Ishikawa (cell line): ENCODE results near the gene DBX1.

Experiments
- CEBPB ChIP-seq: IDR thresholded peaks from 2 replicates; pipeline ENCODE4 v1.6.1; 2012
- CREB1 ChIP-seq: IDR thresholded peaks from 2 replicates; pipeline ENCODE4 v1.6.1; 2012; ENCODE audit warnings: low read depth
- EGR1 ChIP-seq: IDR thresholded peaks from 2 replicates; pipeline ENCODE4 v1.6.1; 2012
- EP300 ChIP-seq: IDR thresholded peaks from 2 replicates; pipeline ENCODE4 v1.6.1; 2012; ENCODE audit warnings: borderline replicate concordance
- FOXM1 ChIP-seq: IDR thresholded peaks from 2 replicates; pipeline ENCODE4 v1.6.1; 2012; ENCODE audit warnings: low read depth, borderline replicate concordance
- NFIC ChIP-seq: IDR thresholded peaks from 2 replicates; pipeline ENCODE4 v1.6.1; 2012
- RAD21 ChIP-seq: IDR thresholded peaks from 2 replicates; pipeline ENCODE4 v1.6.1; 2012; ENCODE audit warnings: low read depth
- TAF1 ChIP-seq: IDR thresholded peaks from 2 replicates; pipeline ENCODE4 v1.6.1; 2012; ENCODE audit warnings: low read depth, mild to moderate bottlenecking
- TCF12 ChIP-seq: IDR thresholded peaks from 2 replicates; pipeline ENCODE4 v1.6.1; 2012; ENCODE audit warnings: low read depth
- TEAD4 ChIP-seq: IDR thresholded peaks from 2 replicates; pipeline ENCODE4 v1.6.1; 2012
- YY1 ChIP-seq: IDR thresholded peaks from 2 replicates; pipeline ENCODE4 v1.6.1; 2012; ENCODE audit warnings: low read depth
- ZBTB7A ChIP-seq: IDR thresholded peaks from 2 replicates; pipeline ENCODE4 v1.6.1; 2012; ENCODE audit warnings: low read depth
- TF ChIP-seq, protein P1 (sequence below): IDR thresholded peaks from 2 replicates; pipeline ENCODE4 v1.6.1; 2012; ENCODE audit warnings: low read depth, mild to moderate bottlenecking
- TF ChIP-seq, protein P2 (sequence below): IDR thresholded peaks from 2 replicates; pipeline ENCODE4 v1.6.1; 2012
- TF ChIP-seq, protein P3 (sequence below): IDR thresholded peaks from 2 replicates; pipeline ENCODE4 v1.6.1; 2012

The DBX1 gene

DNA sequence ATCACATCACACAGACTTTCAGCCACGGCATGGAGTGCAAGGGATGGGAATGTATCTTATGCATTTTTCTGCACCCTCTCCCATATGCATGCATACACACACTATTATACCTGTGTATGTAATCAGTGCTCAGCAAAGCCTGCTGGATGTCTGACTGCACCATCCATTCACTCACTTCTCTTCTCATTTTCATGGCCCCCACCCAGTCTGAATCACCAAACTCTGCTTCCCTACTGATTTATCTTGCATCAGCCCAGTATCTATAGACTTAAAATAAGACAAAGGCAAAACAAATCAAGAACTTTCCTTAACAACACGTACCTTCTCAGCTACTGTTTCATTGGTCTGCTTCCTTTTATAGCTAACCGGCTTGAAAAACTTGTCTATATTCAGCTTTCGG lies 21.6 kb downstream of the DBX1 start:
- no peak for TF ChIP-seq EP300
- TF ChIP-seq RAD21 = no peak
- TF ChIP-seq TCF12 = no peak
- TF ChIP-seq NFIC = no peak
- no peak for TF ChIP-seq YY1
- TF ChIP-seq CREB1 = no peak
- TF ChIP-seq, protein P1, sequence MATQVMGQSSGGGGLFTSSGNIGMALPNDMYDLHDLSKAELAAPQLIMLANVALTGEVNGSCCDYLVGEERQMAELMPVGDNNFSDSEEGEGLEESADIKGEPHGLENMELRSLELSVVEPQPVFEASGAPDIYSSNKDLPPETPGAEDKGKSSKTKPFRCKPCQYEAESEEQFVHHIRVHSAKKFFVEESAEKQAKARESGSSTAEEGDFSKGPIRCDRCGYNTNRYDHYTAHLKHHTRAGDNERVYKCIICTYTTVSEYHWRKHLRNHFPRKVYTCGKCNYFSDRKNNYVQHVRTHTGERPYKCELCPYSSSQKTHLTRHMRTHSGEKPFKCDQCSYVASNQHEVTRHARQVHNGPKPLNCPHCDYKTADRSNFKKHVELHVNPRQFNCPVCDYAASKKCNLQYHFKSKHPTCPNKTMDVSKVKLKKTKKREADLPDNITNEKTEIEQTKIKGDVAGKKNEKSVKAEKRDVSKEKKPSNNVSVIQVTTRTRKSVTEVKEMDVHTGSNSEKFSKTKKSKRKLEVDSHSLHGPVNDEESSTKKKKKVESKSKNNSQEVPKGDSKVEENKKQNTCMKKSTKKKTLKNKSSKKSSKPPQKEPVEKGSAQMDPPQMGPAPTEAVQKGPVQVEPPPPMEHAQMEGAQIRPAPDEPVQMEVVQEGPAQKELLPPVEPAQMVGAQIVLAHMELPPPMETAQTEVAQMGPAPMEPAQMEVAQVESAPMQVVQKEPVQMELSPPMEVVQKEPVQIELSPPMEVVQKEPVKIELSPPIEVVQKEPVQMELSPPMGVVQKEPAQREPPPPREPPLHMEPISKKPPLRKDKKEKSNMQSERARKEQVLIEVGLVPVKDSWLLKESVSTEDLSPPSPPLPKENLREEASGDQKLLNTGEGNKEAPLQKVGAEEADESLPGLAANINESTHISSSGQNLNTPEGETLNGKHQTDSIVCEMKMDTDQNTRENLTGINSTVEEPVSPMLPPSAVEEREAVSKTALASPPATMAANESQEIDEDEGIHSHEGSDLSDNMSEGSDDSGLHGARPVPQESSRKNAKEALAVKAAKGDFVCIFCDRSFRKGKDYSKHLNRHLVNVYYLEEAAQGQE = no peak
- TF ChIP-seq, protein P2, sequence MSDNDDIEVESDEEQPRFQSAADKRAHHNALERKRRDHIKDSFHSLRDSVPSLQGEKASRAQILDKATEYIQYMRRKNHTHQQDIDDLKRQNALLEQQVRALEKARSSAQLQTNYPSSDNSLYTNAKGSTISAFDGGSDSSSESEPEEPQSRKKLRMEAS = no peak
- no peak for TF ChIP-seq TEAD4
- no peak for TF ChIP-seq TAF1
- no peak for TF ChIP-seq FOXM1
- TF ChIP-seq ZBTB7A = no peak
- TF ChIP-seq CEBPB = no peak

DNA sequence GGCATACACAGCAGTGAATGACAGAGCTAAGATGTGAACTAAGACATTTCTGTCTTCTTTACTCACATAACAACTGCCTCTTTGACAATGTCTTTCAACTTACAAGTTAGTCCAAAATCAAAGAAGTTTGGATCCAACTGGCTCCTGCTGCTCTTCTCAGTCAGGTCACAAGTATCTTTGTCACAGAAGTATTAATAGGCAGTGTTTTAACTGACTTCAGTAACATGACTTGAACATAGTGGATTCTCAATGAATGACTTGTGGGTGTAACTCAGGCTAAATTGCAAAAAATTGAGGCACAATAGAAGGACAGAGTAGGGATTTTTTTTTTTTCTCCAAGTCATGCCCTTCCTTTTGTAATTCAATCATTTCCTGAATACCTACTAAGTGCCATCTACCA lies 22.6 kb downstream of the DBX1 start:
- TF ChIP-seq YY1 (no peak), EP300 (no peak), TEAD4 (no peak), EGR1 (no peak), CREB1 (no peak), RAD21 (no peak), CEBPB (no peak), TCF12 (no peak), ZBTB7A (no peak), NFIC (no peak), TAF1 (no peak), FOXM1 (no peak)
- TF ChIP-seq, protein P2 = no peak
- TF ChIP-seq, protein P1 = no peak
- TF ChIP-seq, protein P3, sequence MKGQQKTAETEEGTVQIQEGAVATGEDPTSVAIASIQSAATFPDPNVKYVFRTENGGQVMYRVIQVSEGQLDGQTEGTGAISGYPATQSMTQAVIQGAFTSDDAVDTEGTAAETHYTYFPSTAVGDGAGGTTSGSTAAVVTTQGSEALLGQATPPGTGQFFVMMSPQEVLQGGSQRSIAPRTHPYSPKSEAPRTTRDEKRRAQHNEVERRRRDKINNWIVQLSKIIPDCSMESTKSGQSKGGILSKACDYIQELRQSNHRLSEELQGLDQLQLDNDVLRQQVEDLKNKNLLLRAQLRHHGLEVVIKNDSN = no peak

DNA sequence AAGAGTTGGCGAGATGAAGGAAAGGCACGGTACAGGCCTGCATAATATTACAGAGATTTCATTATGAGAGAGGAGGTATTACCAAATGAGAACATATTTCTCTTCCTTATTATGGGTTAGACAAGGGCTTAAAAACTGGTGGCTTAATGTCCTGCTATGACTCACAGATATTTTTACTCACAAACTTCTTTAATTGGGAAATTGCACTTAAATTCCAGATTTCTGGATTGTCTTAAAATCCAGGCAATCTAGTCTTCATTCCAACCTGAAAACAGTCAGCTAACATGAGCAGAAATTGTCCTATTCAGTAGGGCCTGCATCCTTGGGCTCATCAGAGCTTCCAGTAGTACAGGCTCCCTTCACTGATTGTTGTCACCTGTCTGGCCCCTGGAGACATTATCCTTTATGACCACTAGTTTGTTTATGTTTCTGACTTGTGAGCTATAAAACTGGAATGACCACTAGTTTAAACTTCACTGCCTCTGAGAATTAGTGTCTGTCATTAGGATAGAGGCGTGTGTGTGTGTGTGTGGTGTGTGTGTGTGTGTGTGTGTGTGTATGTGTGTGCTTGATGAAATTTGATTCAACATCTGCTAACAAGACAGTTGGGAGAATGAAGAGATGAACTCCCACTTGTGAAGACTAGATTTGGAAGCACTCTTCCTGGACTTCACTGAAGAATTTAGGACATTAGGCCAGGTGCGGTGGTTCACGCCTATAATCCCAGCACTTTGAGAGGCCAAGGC lies 25.1 kb downstream of the DBX1 start:
- TF ChIP-seq EP300 = no peak
- TF ChIP-seq TEAD4 = no peak
- no peak for TF ChIP-seq TCF12
- no peak for TF ChIP-seq CEBPB
- TF ChIP-seq EGR1 = no peak

DNA sequence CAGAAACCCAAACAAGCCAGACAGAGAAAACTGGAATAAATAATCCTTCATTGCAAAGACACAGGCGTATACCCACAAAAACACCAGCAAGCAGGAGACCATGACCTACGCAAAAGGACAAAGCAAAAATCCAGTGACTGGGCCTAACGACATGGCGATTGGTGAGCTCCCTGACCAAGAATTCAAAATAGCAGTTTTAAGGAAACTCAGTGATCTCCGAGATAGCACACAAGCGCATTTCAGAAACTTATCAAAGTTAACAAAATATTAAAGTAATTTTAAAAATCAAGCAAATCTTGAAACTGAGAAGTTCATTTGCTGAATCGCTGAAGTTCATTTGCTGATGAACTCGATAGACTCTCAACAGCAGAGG lies 27.6 kb downstream of the DBX1 start:
- TF ChIP-seq EGR1 = no peak
- TF ChIP-seq EP300 = no peak
- no peak for TF ChIP-seq CREB1
- TF ChIP-seq NFIC = no peak
- no peak for TF ChIP-seq TAF1
- TF ChIP-seq RAD21 = no peak
- TF ChIP-seq CEBPB = no peak
- no peak for TF ChIP-seq YY1

DNA sequence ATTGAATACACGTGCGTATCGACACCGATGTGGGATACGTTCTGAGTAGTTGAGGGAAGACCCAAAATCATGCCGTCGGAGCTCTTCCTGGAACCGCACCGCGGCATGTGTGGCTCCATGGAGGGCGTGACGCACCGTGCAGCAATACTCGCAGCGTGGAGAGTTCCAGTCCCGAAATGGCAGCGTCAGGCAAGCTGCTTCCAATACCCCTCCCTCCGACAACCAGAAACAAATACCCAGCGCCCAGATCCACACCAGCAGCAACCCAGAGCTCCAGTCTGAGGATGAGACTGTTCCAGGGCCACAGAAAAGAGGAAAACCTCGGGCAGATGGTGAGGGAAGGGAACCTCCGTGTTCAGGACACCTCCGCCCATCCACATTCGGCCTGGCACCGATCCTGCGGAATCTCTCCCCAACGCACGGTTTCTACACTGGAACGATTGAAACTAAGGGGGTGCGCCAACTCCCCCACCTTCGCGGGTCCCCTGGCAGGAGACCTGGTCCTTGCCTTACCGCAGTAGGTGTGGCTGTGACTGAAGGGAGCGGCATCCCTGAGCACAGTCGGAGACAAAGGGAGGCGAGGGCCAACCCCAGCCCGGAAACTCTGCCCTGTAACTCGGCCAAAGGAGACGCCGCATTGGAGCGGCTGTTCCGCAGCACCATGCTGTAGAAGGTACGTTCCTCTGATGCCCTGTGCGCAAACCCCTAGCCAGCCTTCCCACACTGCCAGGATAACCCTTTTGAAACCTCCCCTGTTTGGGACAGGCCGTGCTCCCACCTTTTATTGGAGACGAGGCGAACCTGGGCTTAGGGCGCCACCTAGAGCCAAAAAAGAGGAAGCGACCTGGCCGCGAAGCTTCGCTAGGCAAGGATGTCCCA lies 28.2 kb downstream of the DBX1 start:
- peak; percentile 96 for TF ChIP-seq RAD21
- no peak for TF ChIP-seq YY1
- TF ChIP-seq FOXM1 = no peak

DNA sequence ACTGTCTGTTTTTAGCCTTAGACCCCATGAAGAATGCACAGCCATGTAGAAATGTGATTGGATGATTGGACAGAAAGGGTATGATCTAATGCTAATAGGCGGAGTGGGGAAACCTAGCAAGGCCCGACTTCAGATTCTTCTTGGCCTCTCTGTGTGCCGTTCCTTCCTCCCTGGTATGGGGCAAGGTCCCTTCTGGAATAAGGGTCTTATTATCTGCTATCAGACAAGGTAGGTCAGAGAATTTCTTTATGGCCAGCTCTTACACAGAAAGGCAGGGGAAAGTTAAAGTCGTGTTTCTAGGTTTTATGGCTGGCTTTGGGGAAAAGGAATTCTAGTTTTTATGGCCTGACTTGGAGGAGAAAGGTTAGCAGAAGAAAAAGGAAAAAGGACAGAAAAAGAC lies 30.6 kb downstream of the DBX1 start:
- TF ChIP-seq YY1 (no peak), TCF12 (no peak), ZBTB7A (no peak)
- TF ChIP-seq, protein P3 = no peak
